ENCODE results near the gene LPAR1.

The LPAR1 gene

GRCh38 chr9:111038331-111039230 is at the start of gene LPAR1:
TSS of gene LPAR1 (minus strand) at chr9:111038470. CDS start at chr9:110972117, 66,353 bp downstream.
- H3K9me3 ChIP-seq (ENCODE audit: control insufficient read depth in 2 of 2, low read length in 2 of 2): no peaks in the 10 kb centered on the region
- H3K27me3 ChIP-seq (ENCODE audit: control insufficient read depth in 1 of 2, insufficient read depth in 2 of 2, low read length in 2 of 2): peaks cover 0 to 24% of the 10 kb centered on the region in 2 donors
- H3K36me3 ChIP-seq (ENCODE audit: control insufficient read depth in 2 of 2, insufficient read depth in 2 of 2, low read length in 2 of 2): no peaks in the 10 kb centered on the region
- peak within 1 kb of the TSS; percentile 67 to 74 for H3K4me3 ChIP-seq (ENCODE audit: low read length in 2 of 2)
- H3K9ac ChIP-seq (ENCODE audit: low read length in 2 of 2): peak within 1 kb of the TSS; percentile 69 to 74
- H3K27ac ChIP-seq (ENCODE audit: low read length): peak within 1 kb of the TSS; percentile 70
- H3K4me1 ChIP-seq (ENCODE audit: control insufficient read depth, insufficient read depth, low read length): peaks cover 12% of the 10 kb centered on the region

GRCh38 chr9:111078391-111079038 is 40.2 kb upstream of the LPAR1 start:
- Histone ChIP-seq H3K36me3 (ENCODE audit: control insufficient read depth in 2 of 2, insufficient read depth in 2 of 2, low read length in 2 of 2) (no peaks in the 10 kb centered on the region), H3K4me3 (ENCODE audit: low read length in 2 of 2) (no peak overlapping the region), H3K9ac (ENCODE audit: low read length in 2 of 2) (no peak overlapping the region), H3K27ac (ENCODE audit: low read length) (no peak overlapping the region), H3K4me1 (ENCODE audit: control insufficient read depth, insufficient read depth, low read length) (no peaks in the 10 kb centered on the region), H3K9me3 (ENCODE audit: control insufficient read depth in 2 of 2, low read length in 2 of 2) (no peaks in the 10 kb centered on the region), H3K27me3 (ENCODE audit: control insufficient read depth in 1 of 2, insufficient read depth in 2 of 2, low read length in 2 of 2) (no peaks in the 10 kb centered on the region)

GRCh38 chr9:111076519-111076918 is 38.2 kb upstream of the LPAR1 start:
- Histone ChIP-seq H3K9ac (ENCODE audit: low read length in 2 of 2) (no peak overlapping the region), H3K36me3 (ENCODE audit: control insufficient read depth in 2 of 2, insufficient read depth in 2 of 2, low read length in 2 of 2) (no peaks in the 10 kb centered on the region), H3K27me3 (ENCODE audit: control insufficient read depth in 1 of 2, insufficient read depth in 2 of 2, low read length in 2 of 2) (no peaks in the 10 kb centered on the region), H3K4me1 (ENCODE audit: control insufficient read depth, insufficient read depth, low read length) (no peaks in the 10 kb centered on the region), H3K27ac (ENCODE audit: low read length) (no peak overlapping the region), H3K9me3 (ENCODE audit: control insufficient read depth in 2 of 2, low read length in 2 of 2) (no peaks in the 10 kb centered on the region), H3K4me3 (ENCODE audit: low read length in 2 of 2) (no peak overlapping the region)

- H3K4me3 ChIP-seq (ENCODE audit: low read length in 2 of 2): no peak overlapping the region
- H3K9me3 ChIP-seq (ENCODE audit: control insufficient read depth in 2 of 2, low read length in 2 of 2): no peaks in the 10 kb centered on the region
- H3K4me1 ChIP-seq (ENCODE audit: control insufficient read depth, insufficient read depth, low read length): no peaks in the 10 kb centered on the region
- no peak overlapping the region for H3K27ac ChIP-seq (ENCODE audit: low read length)
- H3K36me3 ChIP-seq (ENCODE audit: control insufficient read depth in 2 of 2, insufficient read depth in 2 of 2, low read length in 2 of 2): no peaks in the 10 kb centered on the region
- no peak overlapping the region for H3K9ac ChIP-seq (ENCODE audit: low read length in 2 of 2)
- H3K27me3 ChIP-seq (ENCODE audit: control insufficient read depth in 1 of 2, insufficient read depth in 2 of 2, low read length in 2 of 2): no peaks in the 10 kb centered on the region
Measured at GRCh38 chr9:111076042-111076441, 37.8 kb upstream of the LPAR1 start.

GRCh38 chr9:111074395-111074794 is 36.1 kb upstream of the LPAR1 start:
- H3K27ac ChIP-seq (ENCODE audit: low read length): no peak overlapping the region
- H3K27me3 ChIP-seq (ENCODE audit: control insufficient read depth in 1 of 2, insufficient read depth in 2 of 2, low read length in 2 of 2): no peaks in the 10 kb centered on the region
- no peak overlapping the region for H3K4me3 ChIP-seq (ENCODE audit: low read length in 2 of 2)
- H3K9ac ChIP-seq (ENCODE audit: low read length in 2 of 2): no peak overlapping the region
- H3K36me3 ChIP-seq (ENCODE audit: control insufficient read depth in 2 of 2, insufficient read depth in 2 of 2, low read length in 2 of 2): no peaks in the 10 kb centered on the region
- no peaks in the 10 kb centered on the region for H3K4me1 ChIP-seq (ENCODE audit: control insufficient read depth, insufficient read depth, low read length)
- H3K9me3 ChIP-seq (ENCODE audit: control insufficient read depth in 2 of 2, low read length in 2 of 2): no peaks in the 10 kb centered on the region

- no peak overlapping the region for H3K4me3 ChIP-seq (ENCODE audit: low read length in 2 of 2)
- no peak overlapping the region for H3K27ac ChIP-seq (ENCODE audit: low read length)
- no peaks in the 10 kb centered on the region for H3K9me3 ChIP-seq (ENCODE audit: control insufficient read depth in 2 of 2, low read length in 2 of 2)
- H3K36me3 ChIP-seq (ENCODE audit: control insufficient read depth in 2 of 2, insufficient read depth in 2 of 2, low read length in 2 of 2): no peaks in the 10 kb centered on the region
- H3K27me3 ChIP-seq (ENCODE audit: control insufficient read depth in 1 of 2, insufficient read depth in 2 of 2, low read length in 2 of 2): no peaks in the 10 kb centered on the region
- no peaks in the 10 kb centered on the region for H3K4me1 ChIP-seq (ENCODE audit: control insufficient read depth, insufficient read depth, low read length)
- no peak overlapping the region for H3K9ac ChIP-seq (ENCODE audit: low read length in 2 of 2)
Measured at GRCh38 chr9:111069183-111069582, 30.9 kb upstream of the LPAR1 start.

GRCh38 chr9:111068771-111069170 is 30.5 kb upstream of the LPAR1 start:
- no peak overlapping the region for H3K27ac ChIP-seq (ENCODE audit: low read length)
- H3K4me3 ChIP-seq (ENCODE audit: low read length in 2 of 2): no peak overlapping the region
- no peaks in the 10 kb centered on the region for H3K4me1 ChIP-seq (ENCODE audit: control insufficient read depth, insufficient read depth, low read length)
- H3K36me3 ChIP-seq (ENCODE audit: control insufficient read depth in 2 of 2, insufficient read depth in 2 of 2, low read length in 2 of 2): no peaks in the 10 kb centered on the region
- no peak overlapping the region for H3K9ac ChIP-seq (ENCODE audit: low read length in 2 of 2)
- no peaks in the 10 kb centered on the region for H3K9me3 ChIP-seq (ENCODE audit: control insufficient read depth in 2 of 2, low read length in 2 of 2)
- H3K27me3 ChIP-seq (ENCODE audit: control insufficient read depth in 1 of 2, insufficient read depth in 2 of 2, low read length in 2 of 2): no peaks in the 10 kb centered on the region

- no peak overlapping the region for H3K9ac ChIP-seq (ENCODE audit: low read length in 2 of 2)
- no peaks in the 10 kb centered on the region for H3K4me1 ChIP-seq (ENCODE audit: control insufficient read depth, insufficient read depth, low read length)
- H3K4me3 ChIP-seq (ENCODE audit: low read length in 2 of 2): no peak overlapping the region
- H3K27ac ChIP-seq (ENCODE audit: low read length): no peak overlapping the region
- no peaks in the 10 kb centered on the region for H3K36me3 ChIP-seq (ENCODE audit: control insufficient read depth in 2 of 2, insufficient read depth in 2 of 2, low read length in 2 of 2)
- H3K9me3 ChIP-seq (ENCODE audit: control insufficient read depth in 2 of 2, low read length in 2 of 2): no peaks in the 10 kb centered on the region
- H3K27me3 ChIP-seq (ENCODE audit: control insufficient read depth in 1 of 2, insufficient read depth in 2 of 2, low read length in 2 of 2): no peaks in the 10 kb centered on the region
Measured at GRCh38 chr9:111068383-111068730, 30.1 kb upstream of the LPAR1 start.

- H3K9ac ChIP-seq (ENCODE audit: low read length in 2 of 2): no peak overlapping the region
- no peaks in the 10 kb centered on the region for H3K27me3 ChIP-seq (ENCODE audit: control insufficient read depth in 1 of 2, insufficient read depth in 2 of 2, low read length in 2 of 2)
- H3K27ac ChIP-seq (ENCODE audit: low read length): no peak overlapping the region
- H3K36me3 ChIP-seq (ENCODE audit: control insufficient read depth in 2 of 2, insufficient read depth in 2 of 2, low read length in 2 of 2): no peaks in the 10 kb centered on the region
- no peaks in the 10 kb centered on the region for H3K9me3 ChIP-seq (ENCODE audit: control insufficient read depth in 2 of 2, low read length in 2 of 2)
- no peak overlapping the region for H3K4me3 ChIP-seq (ENCODE audit: low read length in 2 of 2)
- no peaks in the 10 kb centered on the region for H3K4me1 ChIP-seq (ENCODE audit: control insufficient read depth, insufficient read depth, low read length)
Measured at GRCh38 chr9:111066468-111066867, 28.2 kb upstream of the LPAR1 start.

GRCh38 chr9:111065414-111065813 is 27.1 kb upstream of the LPAR1 start:
- H3K27ac ChIP-seq (ENCODE audit: low read length): no peak overlapping the region

More at GRCh38 chr9:111065414-111065813, 27.1 kb upstream of the LPAR1 start:
- Histone ChIP-seq H3K36me3 (ENCODE audit: control insufficient read depth in 2 of 2, insufficient read depth in 2 of 2, low read length in 2 of 2) (no peaks in the 10 kb centered on the region), H3K4me3 (ENCODE audit: low read length in 2 of 2) (no peak overlapping the region), H3K4me1 (ENCODE audit: control insufficient read depth, insufficient read depth, low read length) (no peaks in the 10 kb centered on the region), H3K9ac (ENCODE audit: low read length in 2 of 2) (no peak overlapping the region), H3K27me3 (ENCODE audit: control insufficient read depth in 1 of 2, insufficient read depth in 2 of 2, low read length in 2 of 2) (no peaks in the 10 kb centered on the region), H3K9me3 (ENCODE audit: control insufficient read depth in 2 of 2, low read length in 2 of 2) (no peaks in the 10 kb centered on the region)
